K562 (cell line): ENCODE measurements around the gene SFSWAP. TPM values are rescaled to one million over a fixed set of nuclear protein-coding genes. Genes with fewer than 3 reads are reported as not detected.

Experiments
- ATAC-seq: fragments of 200-7000 bp; cut with Tn5 transposase; 3 replicates; pipeline ENCODE4 v1.9.1; 2020; ENCODE audit warnings: moderate library complexity
- BruUV-seq: library from RNA; stranded (reverse); fragments of 400-500 nt; replicated peaks from 2 replicates; lab custom pipeline; 2021; lab: Mats Ljungman, UMichigan
- CTCF ChIA-PET: fragments of 300-600 bp; formaldehyde crosslinking; extraction: SDS; loops from one replicate; lab custom pipeline; 2021; ENCODE audit warnings: low intra/inter-chr PET ratio; lab: Yijun Ruan, JAX
- POLR2A ChIA-PET: fragments of 300-600, 350-650 bp; sonication (Branson Sonifier 250); formaldehyde crosslinking; extraction: SDS; loops from one replicate; lab custom pipeline; 2021; ENCODE audit warnings: antibody characterized with exemption, inconsistent platforms; lab: Yijun Ruan, JAX
- DNase-seq, 4 experiments: peaks; one replicate each; pipeline versions ENCODE4 v3.0.0 to v3.0.0-alpha.2; 2011 to 2018; ENCODE audit warnings: low spot score in 3 of 4, mixed read lengths in 3 of 4; ENCODE audit errors: extremely low read depth in 1 of 4
- FAIRE-seq: peaks from 2 replicates; lab custom pipeline; 2011; peaks lifted over from hg19 to GRCh38; lab: Jason Lieb, UNC
- H2AFZ ChIP-seq: 2 replicates; pipeline ENCODE4 v1.6.0; 2011; ENCODE audit warnings: low read depth, low read length, control low read depth, inconsistent platforms
- H3K27ac ChIP-seq: fragments of 200-600 bp; 3 replicates; pipeline ENCODE4 v1.8.0; 2011; ENCODE audit warnings: low read depth, mild to moderate bottlenecking, control low read depth, inconsistent platforms, low read length, moderate library complexity, mixed read lengths; ENCODE audit errors: extremely low read depth
- H3K27me3 ChIP-seq, 2 experiments: fragments of 300-600 bp in 1 of 2; 2 replicates in 1 of 2; 3 replicates in 1 of 2; pipeline versions ENCODE4 v1.6.0 to v1.8.0; 2011; ENCODE audit warnings: inconsistent platforms in 2 of 2, low read length in 2 of 2, mild to moderate bottlenecking in 1 of 2, mixed read lengths in 1 of 2, moderate library complexity in 1 of 2; ENCODE audit not compliant: control insufficient read depth in 2 of 2, insufficient read depth in 2 of 2
- H3K36me3 ChIP-seq: fragments of 300-600 bp; 3 replicates; pipeline ENCODE4 v1.8.0; 2011; ENCODE audit warnings: mild to moderate bottlenecking, low read length, inconsistent platforms; ENCODE audit not compliant: control insufficient read depth, insufficient read depth
- H3K4me1 ChIP-seq, 2 experiments: fragments of 200-600 bp in 1 of 2; replicated peaks in 1 of 2; 2 replicates in 1 of 2; 3 replicates in 1 of 2; pipeline versions ENCODE4 v1.5.1 to v1.8.0; 2011; ENCODE audit warnings: inconsistent platforms in 2 of 2, low read length in 2 of 2, mild to moderate bottlenecking in 1 of 2, mixed read lengths in 1 of 2, moderate library complexity in 1 of 2; ENCODE audit not compliant: control insufficient read depth in 2 of 2, insufficient read depth in 2 of 2
- H3K4me2 ChIP-seq: 2 replicates; pipeline ENCODE4 v1.6.1; 2011; ENCODE audit warnings: low read length, control low read depth, inconsistent platforms, mixed read lengths; ENCODE audit not compliant: insufficient read depth
- H3K4me3 ChIP-seq: fragments of 200-600 bp; sonication (generic), shearing (Covaris generic); 2 replicates; pipeline ENCODE4 v1.5.1; 2016; ENCODE audit warnings: control low read depth, inconsistent platforms
- H3K79me2 ChIP-seq: fragments of 200-600 bp; 3 replicates; pipeline ENCODE4 v1.8.0; 2011; ENCODE audit warnings: low read length, inconsistent platforms; ENCODE audit not compliant: control insufficient read depth, insufficient read depth
- H3K9ac ChIP-seq, 2 experiments: 2 replicates each; pipeline versions ENCODE4 v1.6.0 to v1.6.1; 2011; ENCODE audit warnings: low read depth in 2 of 2, low read length in 2 of 2, control low read depth in 1 of 2, inconsistent platforms in 1 of 2, mild to moderate bottlenecking in 1 of 2, mixed read lengths in 1 of 2; ENCODE audit not compliant: insufficient read depth in 1 of 2
- H3K9me1 ChIP-seq: one replicate; pipeline ENCODE4 v1.6.0; 2011; ENCODE audit warnings: inconsistent platforms, mild to moderate bottlenecking, low read length, moderate library complexity; ENCODE audit not compliant: control insufficient read depth, insufficient read depth
- H3K9me3 ChIP-seq: replicated peaks from 2 replicates; pipeline ENCODE4 v1.5.1; 2011; ENCODE audit warnings: low read depth, low read length, inconsistent platforms; ENCODE audit not compliant: control insufficient read depth, insufficient read depth
- H4K20me1 ChIP-seq: replicated peaks from 2 replicates; pipeline ENCODE4 v1.6.1; 2011; ENCODE audit warnings: low read length, inconsistent platforms, mixed read lengths; ENCODE audit not compliant: control insufficient read depth, insufficient read depth
- BHLHE40 ChIP-seq: IDR thresholded peaks from 2 replicates; pipeline ENCODE4 v1.6.1; 2011; ENCODE audit warnings: low read length, improper control_type of control experiment
- EZH2 ChIP-seq: IDR thresholded peaks from 2 replicates; pipeline ENCODE4 v1.6.1; 2012; ENCODE audit warnings: low read depth, mild to moderate bottlenecking, inconsistent platforms, low read length, borderline replicate concordance
- HDAC2 ChIP-seq: fragments of 450-650 bp; IDR thresholded peaks from 2 replicates; pipeline ENCODE4 v1.6.1; 2016; ENCODE audit warnings: mild to moderate bottlenecking
- HNRNPUL1 ChIP-seq: fragments of 200-400 bp; formaldehyde crosslinking; IDR thresholded peaks from 2 replicates; pipeline ENCODE4 v1.6.1; 2017; ENCODE audit warnings: low read length
- NFRKB ChIP-seq: fragments of 450-650 bp; IDR thresholded peaks from 2 replicates; pipeline ENCODE4 v1.6.1; 2016; ENCODE audit warnings: low read depth
- NRF1 ChIP-seq, 2 experiments: fragments of 450-650 bp; IDR thresholded peaks in 1 of 2; conservative IDR thresholded peaks in 1 of 2; 2 replicates each; pipeline ENCODE4 v1.6.1; 2014; ENCODE audit warnings: mild to moderate bottlenecking in 2 of 2
- OTX1 ChIP-seq: fragments of 450-650 bp; formaldehyde crosslinking; IDR thresholded peaks from 2 replicates; pipeline ENCODE4 v1.4.0; 2022; ENCODE audit warnings: mild to moderate bottlenecking
- POLR2G ChIP-seq: fragments of 200-400 bp; formaldehyde crosslinking; IDR thresholded peaks from 2 replicates; pipeline ENCODE4 v1.6.1; 2017; ENCODE audit warnings: low read depth, mild to moderate bottlenecking, antibody characterized with exemption, low read length, moderate library complexity
- POLR3A ChIP-seq: IDR thresholded peaks from 2 replicates; pipeline ENCODE4 v1.6.1; 2011; ENCODE audit warnings: borderline replicate concordance, mild to moderate bottlenecking, moderate library complexity; ENCODE audit not compliant: insufficient read length, insufficient read depth; ENCODE audit errors: extremely low read depth
- ZFX ChIP-seq: sonication (generic); formaldehyde crosslinking; IDR thresholded peaks from 2 replicates; pipeline ENCODE4 v1.8.0; 2022; ENCODE audit warnings: mild to moderate bottlenecking, missing genetic modification reagents, moderate library complexity
- ZNF197 ChIP-seq: fragments of 200-800 bp; sonication (Bioruptor generic); IDR thresholded peaks from 2 replicates; pipeline ENCODE4 v1.6.1; 2016; ENCODE audit warnings: low read depth, missing genetic modification characterization, missing compliant biosample characterization
- WGBS: fragments of 100-300 bp; shearing (Covaris generic); methylation state at CpG from one replicate; pipeline ENCODE4 v1.1.6; 2016; ENCODE audit warnings: low coverage, mixed read lengths; ENCODE audit not compliant: insufficient coverage; ENCODE audit errors: missing lambda C conversion rate; 5-methylcytosine and 5-hydroxymethylcytosine counted together
- in situ Hi-C: fragments of 300-500 bp; cut with MboI; formaldehyde crosslinking; loops from 4 replicates; pipeline ENCODE4 v1.15.0; 2018; ENCODE audit warnings: inconsistent platforms, mixed read lengths
- intact Hi-C: fragments of 100-400 bp; cut with micrococcal nuclease; formaldehyde crosslinking; loops from 2 replicates; pipeline ENCODE4 v1.14.2; 2022
- polyA plus RNA-seq, 8 experiments: library from polyadenylated mRNA; depleted of rRNA in 4 of 8; stranded (reverse) in 5 of 8; unstranded in 3 of 8; fragments of >200 nt; fragmentation: Nextera tagmentation in 2 of 8; fragmentation: Illumina TruSeq in 1 of 8; extraction: Ambion mirVana in 2 of 8; extraction: Trizol in 1 of 8; gene quantifications; 2 replicates each; pipeline versions ENCODE4 v1.2.1 to v1.2.3, GENCODE V29; 2011 to 2014; ENCODE audit warnings: inconsistent platforms in 1 of 8, missing spikeins in 1 of 8
- total RNA-seq, 7 experiments: library from RNA; depleted of rRNA in 6 of 7; stranded (reverse); fragments of >200 nt in 6 of 7; fragmentation: Illumina TruSeq in 2 of 7; extraction: Trizol in 2 of 7; gene quantifications; 2 replicates each; pipeline versions ENCODE4 v1.2.1 to v1.2.3, GENCODE V29; 2011 to 2021; ENCODE audit warnings: low replicate concordance in 1 of 7
- TF ChIP-seq, protein P1 (sequence below): fragments of 250-450 bp; sonication (Bioruptor Pico); IDR thresholded peaks from 2 replicates; pipeline ENCODE4 v1.5.0; 2021
- TF ChIP-seq, protein P2 (sequence below): fragments of 450-650 bp; formaldehyde crosslinking; IDR thresholded peaks from 2 replicates; pipeline ENCODE4 v1.4.0; 2022; ENCODE audit warnings: missing genetic modification characterization

The SFSWAP gene
- total and polyA plus RNA-seq, 9 of the 15 experiments (the other 6 are each of a cell fraction or from before 2014, with no cell fraction given) = 2.4 to 60.4 (median 32.6) TPM

- TF ChIP-seq ZFX (CRISPR knock-in tag) = no peak
- TF ChIP-seq POLR2G = peak; percentile 37; the same call in 1 of the 2 replicates
- ATAC-seq (no peak), DNase-seq (no peak), FAIRE-seq (no peak)
- H3K9me1 ChIP-seq = no peaks in the 10 kb centered on the region
- H3K36me3 ChIP-seq = peaks cover 85% of the 10 kb centered on the region
- H4K20me1 ChIP-seq = no peaks in the 10 kb centered on the region
- in situ Hi-C loops (no loop called here), intact Hi-C loops (no loop called here)
- ChIA-PET CTCF (no interaction called here), POLR2A (no interaction called here)
- no peak overlapping the region for H3K4me2 ChIP-seq
- H3K79me2 ChIP-seq = no peaks in the 10 kb centered on the region
- H3K9me3 ChIP-seq = no peaks in the 10 kb centered on the region
- BruUV-seq = no TSS peak
- no peak overlapping the region for H3K4me3 ChIP-seq
- H2AFZ ChIP-seq = no peak overlapping the region
- 89% methylated on average over 9 of the region's 17 CpGs for WGBS
- H3K9ac ChIP-seq = no peak overlapping the region
- no peaks in the 10 kb centered on the region for H3K4me1 ChIP-seq
- H3K27ac ChIP-seq = no peak overlapping the region
- no peaks in the 10 kb centered on the region for H3K27me3 ChIP-seq
Measured at GRCh38 chr12:131766382-131767107, 55.7 kb downstream of the SFSWAP start.

- peaks cover 83% of the 10 kb centered on the region for H3K36me3 ChIP-seq
- H3K9ac ChIP-seq = no peak overlapping the region
- ATAC-seq = no peak
- H3K4me1 ChIP-seq = no peaks in the 10 kb centered on the region
- no TSS peak for BruUV-seq
- H4K20me1 ChIP-seq = no peaks in the 10 kb centered on the region
- ChIA-PET CTCF (no interaction called here), POLR2A (no interaction called here)
- no peak overlapping the region for H3K4me3 ChIP-seq
- H3K27ac ChIP-seq = no peak overlapping the region
- no peaks in the 10 kb centered on the region for H3K79me2 ChIP-seq
- 94% methylated on average over 12 of the region's 12 CpGs for WGBS
- in situ Hi-C loops = no loop called here
- intact Hi-C loops = no loop called here
- no peak for FAIRE-seq
- no peak overlapping the region for H3K4me2 ChIP-seq
- H3K27me3 ChIP-seq = no peaks in the 10 kb centered on the region
- H3K9me3 ChIP-seq = no peaks in the 10 kb centered on the region
- H3K9me1 ChIP-seq = no peaks in the 10 kb centered on the region
- H2AFZ ChIP-seq = no peak overlapping the region
- DNase-seq = no peak
- TF ChIP-seq NFRKB (no peak), OTX1 (CRISPR knock-in tag) (no peak), ZNF197 (CRISPR knock-in tag) (no peak), HDAC2 (no peak), POLR3A (no peak), NRF1 (conservative IDR thresholded peaks at IDR 0.05 in 1 of 2, IDR thresholded peaks at IDR 0.05 in 1 of 2) (no peak), EZH2 (no peak), HNRNPUL1 (no peak), BHLHE40 (no peak)
- TF ChIP-seq, protein P1, sequence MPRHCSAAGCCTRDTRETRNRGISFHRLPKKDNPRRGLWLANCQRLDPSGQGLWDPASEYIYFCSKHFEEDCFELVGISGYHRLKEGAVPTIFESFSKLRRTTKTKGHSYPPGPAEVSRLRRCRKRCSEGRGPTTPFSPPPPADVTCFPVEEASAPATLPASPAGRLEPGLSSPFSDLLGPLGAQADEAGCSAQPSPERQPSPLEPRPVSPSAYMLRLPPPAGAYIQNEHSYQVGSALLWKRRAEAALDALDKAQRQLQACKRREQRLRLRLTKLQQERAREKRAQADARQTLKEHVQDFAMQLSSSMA (CRISPR knock-in tag) = no peak
- TF ChIP-seq, protein P2, sequence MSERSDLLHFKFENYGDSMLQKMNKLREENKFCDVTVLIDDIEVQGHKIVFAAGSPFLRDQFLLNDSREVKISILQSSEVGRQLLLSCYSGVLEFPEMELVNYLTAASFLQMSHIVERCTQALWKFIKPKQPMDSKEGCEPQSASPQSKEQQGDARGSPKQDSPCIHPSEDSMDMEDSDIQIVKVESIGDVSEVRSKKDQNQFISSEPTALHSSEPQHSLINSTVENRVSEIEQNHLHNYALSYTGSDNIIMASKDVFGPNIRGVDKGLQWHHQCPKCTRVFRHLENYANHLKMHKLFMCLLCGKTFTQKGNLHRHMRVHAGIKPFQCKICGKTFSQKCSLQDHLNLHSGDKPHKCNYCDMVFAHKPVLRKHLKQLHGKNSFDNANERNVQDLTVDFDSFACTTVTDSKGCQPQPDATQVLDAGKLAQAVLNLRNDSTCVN (CRISPR knock-in tag) = no peak
Measured at GRCh38 chr12:131770120-131770519, 59.2 kb downstream of the SFSWAP start.
